Activated T-helper 2 cell treated with anti-CD3 and anti-CD28 coated beads, Interferon-gamma antibody, Interleukin-2, Interleukin-4, amounts not matched to agents 10 μg/mL and 5 μg/mL and 100 μg/mL, durations not matched to agents 14 hours and 24 hours and 36 hours (primary cell): ENCODE results near the gene AKR1C8. TPM values are rescaled to one million over a fixed set of nuclear protein-coding genes. Genes with fewer than 3 reads are reported as not detected.
"Not testable (repeated sequence)": the region's sequence is repeated elsewhere in the genome, so short reads cannot be mapped to it uniquely, and the experiment has no call there.

Source experiments
- DNase-seq: peaks from one replicate; pipeline ENCODE4 v3.0.0; 2021; ENCODE audit warnings: low spot score
- H3K27ac Mint-ChIP-seq: one replicate; pipeline ENCODE4 v1.8.0; 2021; ENCODE audit warnings: mixed read lengths
- H3K27me3 Mint-ChIP-seq: one replicate; pipeline ENCODE4 v1.8.0; 2021; ENCODE audit warnings: low read depth, mixed read lengths
- H3K36me3 Mint-ChIP-seq: one replicate; pipeline ENCODE4 v1.8.0; 2021; ENCODE audit warnings: low read depth, mixed read lengths
- H3K4me1 Mint-ChIP-seq: one replicate; pipeline ENCODE4 v1.8.0; 2021; ENCODE audit warnings: low read depth, mixed read lengths
- H3K4me3 Mint-ChIP-seq: one replicate; pipeline ENCODE4 v1.8.0; 2021; ENCODE audit warnings: low read depth, mild to moderate bottlenecking, moderate library complexity, mixed read lengths
- H3K9me3 Mint-ChIP-seq: one replicate; pipeline ENCODE4 v1.8.0; 2021; ENCODE audit warnings: mixed read lengths
- intact Hi-C: fragments of 100-400 bp; cut with micrococcal nuclease; formaldehyde crosslinking; loops from one replicate; pipeline ENCODE4 v1.15.1; 2023
- total RNA-seq: library from RNA; stranded (reverse); gene quantifications from 2 replicates; pipeline ENCODE4 v1.2.3, GENCODE V29; 2022

AKR1C8 gene
- total RNA-seq, result not detected in 2 replicates

GRCh38 chr10:5184987-5185775, at the start of gene AKR1C8:
AKR1C8 (minus strand) TSS chr10:5185150; CDS start chr10:5185104, 46 bp downstream.
- Mint-ChIP-seq H3K27me3 (no peaks in the 10 kb centered on the region), H3K4me1 (peaks cover 2% of the 10 kb centered on the region), H3K36me3 (no peaks in the 10 kb centered on the region), H3K27ac (no peak within 1 kb of the TSS), H3K4me3 (no peak within 1 kb of the TSS), H3K9me3 (no peaks in the 10 kb centered on the region)
- DNase-seq, result no peak
- intact Hi-C loops, result no loop called here

DNA sequence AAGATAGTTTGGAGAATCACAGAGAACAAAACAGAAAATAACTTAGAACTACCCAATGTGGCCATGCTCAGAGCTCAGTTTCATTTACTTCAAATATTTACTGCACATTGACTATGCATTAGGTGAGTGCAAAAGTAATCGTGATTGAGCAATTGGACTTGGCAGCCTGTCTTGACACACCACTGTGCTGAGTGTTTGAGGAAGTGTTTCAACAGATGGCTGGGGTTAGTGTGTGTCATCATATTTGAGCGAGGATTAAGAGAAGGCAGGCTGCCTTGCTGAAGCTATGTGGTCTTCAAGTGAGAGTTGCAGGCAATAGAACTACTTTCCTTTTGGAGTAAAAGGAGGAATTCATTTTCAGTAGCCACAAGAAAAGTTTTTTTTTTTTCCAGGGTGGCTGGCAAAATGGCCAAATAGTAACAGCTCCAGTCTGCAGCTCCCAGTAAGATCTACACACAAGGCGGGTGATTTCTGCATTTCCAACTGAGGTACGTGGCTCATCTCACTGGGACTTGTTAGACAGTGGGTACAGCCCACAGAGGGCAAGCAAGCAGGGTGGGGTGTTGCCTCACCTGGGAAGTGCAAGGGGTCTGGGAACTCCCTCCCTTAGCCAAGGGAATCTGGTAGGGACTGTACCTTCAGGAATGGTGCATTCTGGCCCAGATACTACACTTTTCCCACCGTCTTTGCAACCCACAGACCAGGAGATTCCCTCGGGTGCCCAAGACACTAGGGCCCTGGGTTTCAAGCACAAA, 49.3 kb upstream of the AKR1C8 start:
- H3K9me3 Mint-ChIP-seq, result peaks cover 31% of the 10 kb centered on the region
- intact Hi-C loops, result no loop called here

GRCh38 chr10:5233324-5233723, 48.4 kb upstream of the AKR1C8 start:
- Mint-ChIP-seq H3K9me3 (peaks cover 25% of the 10 kb centered on the region), H3K4me1 (no peaks in the 10 kb centered on the region), H3K4me3 (no peak overlapping the region), H3K27ac (no peak overlapping the region), H3K36me3 (no peaks in the 10 kb centered on the region), H3K27me3 (peaks cover 2% of the 10 kb centered on the region)
- intact Hi-C loops, result no loop called here
- no peak for DNase-seq

More for the DNA sequence above, 49.3 kb upstream of the AKR1C8 start:
- H3K36me3 Mint-ChIP-seq, result no peaks in the 10 kb centered on the region
- no peak for DNase-seq
- peaks cover 2% of the 10 kb centered on the region for H3K27me3 Mint-ChIP-seq
- no peak overlapping the region for H3K4me3 Mint-ChIP-seq
- no peak overlapping the region for H3K27ac Mint-ChIP-seq
- no peaks in the 10 kb centered on the region for H3K4me1 Mint-ChIP-seq

- no peak for DNase-seq
- intact Hi-C loops, result no loop called here
- peaks cover 6% of the 10 kb centered on the region for H3K27me3 Mint-ChIP-seq
- H3K4me1 Mint-ChIP-seq, result no peaks in the 10 kb centered on the region
- no peak overlapping the region for H3K27ac Mint-ChIP-seq
- H3K9me3 Mint-ChIP-seq, result no peaks in the 10 kb centered on the region
- no peak overlapping the region for H3K4me3 Mint-ChIP-seq
- no peaks in the 10 kb centered on the region for H3K36me3 Mint-ChIP-seq
Measured at GRCh38 chr10:5229019-5229418, 44.1 kb upstream of the AKR1C8 start.

DNA sequence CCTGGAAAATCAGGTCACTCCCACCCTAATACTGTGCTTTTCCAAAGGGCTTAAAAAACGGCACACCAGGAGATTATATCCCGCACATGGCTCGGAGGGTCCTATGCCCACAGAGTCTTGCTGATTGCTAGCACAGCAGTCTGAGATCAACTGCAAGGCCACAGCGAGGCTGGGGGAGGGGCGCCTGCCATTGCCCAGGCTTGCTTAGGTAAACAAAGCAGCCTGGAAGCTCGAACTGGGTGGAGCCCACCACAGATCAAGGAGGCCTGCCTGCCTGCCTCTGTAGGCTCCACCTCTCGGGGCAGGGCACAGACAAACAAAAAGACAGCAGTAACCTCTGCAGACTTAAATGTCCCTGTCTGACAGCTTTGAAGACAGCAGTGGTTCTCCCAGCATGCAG, 38.0 kb upstream of the AKR1C8 start:
- H3K4me1 Mint-ChIP-seq, H3K27ac Mint-ChIP-seq, H3K9me3 Mint-ChIP-seq, H3K36me3 Mint-ChIP-seq, H3K27me3 Mint-ChIP-seq, H3K4me3 Mint-ChIP-seq, intact Hi-C loops, DNase-seq: not testable (repeated sequence)

DNA sequence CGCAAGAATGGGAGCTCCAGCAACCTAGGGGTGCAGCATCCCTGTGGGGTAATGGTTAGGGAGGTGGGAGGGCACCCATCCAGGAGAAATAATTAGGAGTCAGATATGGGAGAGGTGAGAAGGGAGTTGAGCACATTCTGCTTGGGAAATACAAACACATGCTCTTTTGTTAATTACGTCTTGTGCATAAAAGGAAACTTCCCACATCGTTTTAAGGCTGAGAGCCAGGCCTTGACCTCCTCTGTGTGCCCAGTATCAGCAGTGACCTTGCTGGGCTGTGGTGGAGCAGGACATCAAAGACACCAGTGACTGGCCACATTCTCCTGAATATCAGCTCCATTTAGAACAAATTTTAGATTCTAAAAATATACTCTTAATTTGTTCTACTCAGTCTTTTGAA, 34.3 kb upstream of the AKR1C8 start:
- H3K27ac Mint-ChIP-seq, result no peak overlapping the region
- no peak for DNase-seq
- H3K4me1 Mint-ChIP-seq, result no peaks in the 10 kb centered on the region
- H3K27me3 Mint-ChIP-seq, result no peaks in the 10 kb centered on the region
- H3K4me3 Mint-ChIP-seq, result no peak overlapping the region
- H3K36me3 Mint-ChIP-seq, result no peaks in the 10 kb centered on the region
- intact Hi-C loops, result no loop called here
- no peaks in the 10 kb centered on the region for H3K9me3 Mint-ChIP-seq

GRCh38 chr10:5216801-5217200, 31.9 kb upstream of the AKR1C8 start:
- Mint-ChIP-seq H3K27ac (no peak overlapping the region), H3K4me1 (no peaks in the 10 kb centered on the region), H3K36me3 (no peaks in the 10 kb centered on the region), H3K27me3 (no peaks in the 10 kb centered on the region), H3K4me3 (no peak overlapping the region), H3K9me3 (peaks cover under 1% of the 10 kb centered on the region)
- no peak for DNase-seq
- intact Hi-C loops, result no loop called here

- peaks cover 3% of the 10 kb centered on the region for H3K4me1 Mint-ChIP-seq
- H3K36me3 Mint-ChIP-seq, result no peaks in the 10 kb centered on the region
- H3K27me3 Mint-ChIP-seq, result no peaks in the 10 kb centered on the region
- intact Hi-C loops, result no loop called here
- no peak overlapping the region for H3K27ac Mint-ChIP-seq
- no peak for DNase-seq
- H3K9me3 Mint-ChIP-seq, result peaks cover 5% of the 10 kb centered on the region
- no peak overlapping the region for H3K4me3 Mint-ChIP-seq
Measured at GRCh38 chr10:5211696-5212536, 27.0 kb upstream of the AKR1C8 start.

GRCh38 chr10:5210261-5210660, 25.3 kb upstream of the AKR1C8 start:
- H3K27ac Mint-ChIP-seq, H3K4me1 Mint-ChIP-seq, H3K27me3 Mint-ChIP-seq, H3K36me3 Mint-ChIP-seq, DNase-seq, intact Hi-C loops, H3K9me3 Mint-ChIP-seq, H3K4me3 Mint-ChIP-seq: not testable (repeated sequence)

DNA sequence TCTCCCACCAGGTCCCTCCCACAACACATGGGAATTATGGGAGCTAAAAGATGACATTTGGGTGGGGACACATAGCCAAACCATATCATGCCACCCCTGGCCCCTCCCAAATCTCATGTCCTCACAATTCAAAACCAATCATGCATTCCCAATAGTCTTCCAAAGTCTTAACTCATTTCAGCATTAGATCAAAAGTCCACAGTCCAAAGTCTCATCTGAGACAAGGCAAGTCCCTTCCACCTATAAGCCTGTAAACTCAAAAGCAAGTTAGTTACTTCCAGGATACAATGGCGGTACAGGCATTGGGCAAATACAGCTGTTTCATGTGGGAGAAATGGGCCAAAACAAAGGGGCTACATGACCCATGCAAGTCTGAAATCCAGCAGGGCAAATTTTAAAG, 24.8 kb upstream of the AKR1C8 start:
- intact Hi-C loops, DNase-seq, H3K4me3 Mint-ChIP-seq, H3K9me3 Mint-ChIP-seq, H3K27me3 Mint-ChIP-seq, H3K36me3 Mint-ChIP-seq, H3K4me1 Mint-ChIP-seq, H3K27ac Mint-ChIP-seq: not testable (repeated sequence)

DNA sequence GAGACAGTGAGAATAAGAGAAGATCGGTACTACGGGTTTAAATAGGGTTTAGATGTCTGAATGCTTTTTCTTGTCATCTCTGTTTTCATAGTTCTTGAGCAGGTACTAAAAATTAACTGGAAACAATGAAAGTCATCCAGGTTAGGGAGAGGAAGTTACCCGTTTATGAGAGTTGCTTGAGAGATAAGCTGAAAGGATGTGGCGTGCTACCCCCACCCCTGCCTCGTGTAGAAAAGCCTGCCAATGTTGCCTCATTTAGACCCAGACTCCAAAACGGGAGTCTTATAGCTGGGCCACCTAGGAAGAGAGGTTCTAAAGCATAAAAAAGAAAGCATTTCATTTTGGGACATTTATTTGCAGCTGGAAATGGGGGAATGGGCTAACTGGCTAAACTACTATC, 21.8 kb upstream of the AKR1C8 start:
- Mint-ChIP-seq H3K4me1 (peaks cover 9% of the 10 kb centered on the region), H3K36me3 (no peaks in the 10 kb centered on the region), H3K27ac (no peak overlapping the region), H3K9me3 (peaks cover 5% of the 10 kb centered on the region), H3K4me3 (no peak overlapping the region), H3K27me3 (no peaks in the 10 kb centered on the region)
- intact Hi-C loops, result no loop called here
- no peak for DNase-seq

- intact Hi-C loops, result no loop called here
- Mint-ChIP-seq H3K27me3 (no peaks in the 10 kb centered on the region), H3K36me3 (no peaks in the 10 kb centered on the region), H3K4me3 (no peak overlapping the region), H3K27ac (no peak overlapping the region), H3K9me3 (peaks cover 4% of the 10 kb centered on the region), H3K4me1 (no peaks in the 10 kb centered on the region)
- no peak for DNase-seq
Measured at GRCh38 chr10:5199398-5199797, 14.4 kb upstream of the AKR1C8 start.

DNA sequence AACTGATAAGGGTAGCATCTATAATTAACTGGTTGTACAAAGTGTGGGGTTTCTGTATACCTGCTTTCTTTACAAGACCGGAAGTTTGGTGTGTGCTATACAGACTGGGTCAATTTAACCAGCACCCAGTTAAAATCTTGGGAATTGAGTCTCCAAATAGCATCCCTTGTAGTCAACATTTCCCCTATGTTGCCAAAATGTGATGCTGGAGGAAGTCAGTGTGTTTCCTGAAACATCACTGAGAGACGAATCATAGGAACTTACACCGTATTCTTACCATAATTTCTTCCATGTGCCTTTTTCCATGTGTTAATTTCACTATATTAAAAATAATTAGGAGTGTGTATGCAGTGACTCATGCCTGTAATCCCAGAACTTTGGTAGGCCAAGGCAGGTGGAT, 13.4 kb upstream of the AKR1C8 start:
- H3K36me3 Mint-ChIP-seq, result no peaks in the 10 kb centered on the region
- H3K4me3 Mint-ChIP-seq, result no peak overlapping the region
- H3K9me3 Mint-ChIP-seq, result peaks cover 4% of the 10 kb centered on the region
- no peaks in the 10 kb centered on the region for H3K27me3 Mint-ChIP-seq
- intact Hi-C loops, result no loop called here
- H3K27ac Mint-ChIP-seq, result no peak overlapping the region
- H3K4me1 Mint-ChIP-seq, result no peaks in the 10 kb centered on the region
- no peak for DNase-seq
